GM12865 (cell line): Measurements from ENCODE around the gene C8A.

Source experiments
- DNase-seq: peaks from one replicate; pipeline ENCODE4 v3.0.0; 2010; ENCODE audit warnings: low read depth
- H3K4me3 ChIP-seq: 2 replicates; pipeline ENCODE4 v1.5.1; 2011; ENCODE audit warnings: mild to moderate bottlenecking, low read depth, low read length, control low read depth
- TF ChIP-seq, protein P1 (sequence below): IDR thresholded peaks from 2 replicates; pipeline ENCODE4 v1.5.1; 2011; ENCODE audit warnings: low read length, control low read depth, low read depth, inconsistent platforms; ENCODE audit not compliant: insufficient read depth; ENCODE audit errors: missing control alignments

The C8A gene

GRCh38 chr1:56836359-56836758 is 18.2 kb upstream of the C8A start:
- H3K4me3 ChIP-seq = no peak overlapping the region
- TF ChIP-seq, protein P1, sequence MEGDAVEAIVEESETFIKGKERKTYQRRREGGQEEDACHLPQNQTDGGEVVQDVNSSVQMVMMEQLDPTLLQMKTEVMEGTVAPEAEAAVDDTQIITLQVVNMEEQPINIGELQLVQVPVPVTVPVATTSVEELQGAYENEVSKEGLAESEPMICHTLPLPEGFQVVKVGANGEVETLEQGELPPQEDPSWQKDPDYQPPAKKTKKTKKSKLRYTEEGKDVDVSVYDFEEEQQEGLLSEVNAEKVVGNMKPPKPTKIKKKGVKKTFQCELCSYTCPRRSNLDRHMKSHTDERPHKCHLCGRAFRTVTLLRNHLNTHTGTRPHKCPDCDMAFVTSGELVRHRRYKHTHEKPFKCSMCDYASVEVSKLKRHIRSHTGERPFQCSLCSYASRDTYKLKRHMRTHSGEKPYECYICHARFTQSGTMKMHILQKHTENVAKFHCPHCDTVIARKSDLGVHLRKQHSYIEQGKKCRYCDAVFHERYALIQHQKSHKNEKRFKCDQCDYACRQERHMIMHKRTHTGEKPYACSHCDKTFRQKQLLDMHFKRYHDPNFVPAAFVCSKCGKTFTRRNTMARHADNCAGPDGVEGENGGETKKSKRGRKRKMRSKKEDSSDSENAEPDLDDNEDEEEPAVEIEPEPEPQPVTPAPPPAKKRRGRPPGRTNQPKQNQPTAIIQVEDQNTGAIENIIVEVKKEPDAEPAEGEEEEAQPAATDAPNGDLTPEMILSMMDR = no peak
- no peak for DNase-seq

GRCh38 chr1:56837244-56837939 is 17.2 kb upstream of the C8A start:
- DNase-seq = no peak
- no peak overlapping the region for H3K4me3 ChIP-seq
- TF ChIP-seq, protein P1 = no peak

GRCh38 chr1:56838759-56839158 is 15.8 kb upstream of the C8A start:
- DNase-seq = no peak
- TF ChIP-seq, protein P1 = no peak
- no peak overlapping the region for H3K4me3 ChIP-seq

GRCh38 chr1:56843544-56843943 is 11.1 kb upstream of the C8A start:
- TF ChIP-seq, protein P1 = no peak
- H3K4me3 ChIP-seq = no peak overlapping the region
- DNase-seq = no peak

- TF ChIP-seq, protein P1 = no peak
- H3K4me3 ChIP-seq = no peak overlapping the region
- DNase-seq = no peak
Observed at GRCh38 chr1:56844545-56845136, 10.0 kb upstream of the C8A start.

GRCh38 chr1:56845343-56845742 is 9.3 kb upstream of the C8A start:
- H3K4me3 ChIP-seq = no peak overlapping the region
- TF ChIP-seq, protein P1 = no peak
- no peak for DNase-seq

GRCh38 chr1:56849750-56850149 is 4.8 kb upstream of the C8A start:
- TF ChIP-seq, protein P1 = no peak
- no peak overlapping the region for H3K4me3 ChIP-seq
- DNase-seq = no peak
